ENCODE measurements around the gene ANKRD33B. TPM values are rescaled to one million over a fixed set of nuclear protein-coding genes. Genes with fewer than 3 reads are reported as not detected.
A peak's percentile ranks its signal among the peaks of the same experiment; 100 is the strongest.
"Not testable (repeated sequence)": the region's sequence is repeated elsewhere in the genome, so short reads cannot be mapped to it uniquely, and the experiment has no call there.

The ANKRD33B gene
- total RNA-seq, result 10.8 TPM

DNA sequence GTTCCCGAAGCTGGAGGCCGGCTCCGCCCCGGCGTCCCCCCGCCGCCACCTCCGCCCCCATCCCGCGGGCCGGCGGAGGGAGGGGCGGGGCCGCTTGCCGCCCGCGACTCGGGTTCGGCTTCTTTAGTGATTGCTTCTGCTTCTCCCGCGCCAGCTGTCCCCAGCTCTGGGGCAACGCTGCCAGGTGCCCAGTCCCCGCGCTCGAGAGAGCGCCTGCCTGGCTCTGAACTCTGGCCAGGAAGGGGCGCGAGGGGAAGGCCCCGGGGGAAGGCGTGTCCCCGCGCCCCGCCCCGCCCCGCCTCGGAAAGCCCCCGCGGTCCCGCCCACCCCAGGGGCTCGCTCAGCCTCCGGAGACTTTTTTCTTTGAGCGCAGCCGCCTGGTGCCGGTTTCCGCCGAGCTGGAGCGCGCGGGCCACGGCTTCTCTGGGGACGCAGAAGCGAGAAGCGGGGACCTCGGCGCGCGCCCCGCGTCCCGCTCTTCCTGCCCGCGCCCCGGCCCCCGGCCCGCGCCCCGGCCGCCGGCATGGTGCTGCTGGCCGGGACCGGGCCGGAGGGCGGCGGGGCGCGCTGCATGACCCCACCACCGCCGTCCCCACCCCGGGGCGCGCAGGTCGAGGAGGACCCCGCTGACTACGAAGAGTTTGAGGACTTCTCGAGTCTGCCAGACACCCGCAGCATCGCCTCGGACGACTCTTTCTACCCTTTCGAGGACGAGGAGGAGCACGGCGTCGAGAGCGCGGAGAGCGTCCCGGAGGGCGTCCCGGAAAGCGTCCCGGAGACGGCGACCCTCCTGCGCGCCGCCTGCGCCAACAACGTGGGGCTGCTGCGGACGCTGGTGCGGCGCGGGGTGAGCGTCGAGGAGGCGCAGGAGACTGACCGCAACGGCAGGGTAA is at the start of gene ANKRD33B:
ANKRD33B (plus strand) TSS at position 126 of the 893 bp plus-strand sequence; CDS start at position 524, 398 bp downstream.
- DNase-seq (ENCODE audit: low read depth in 2 of 3, low spot score in 2 of 3), result peak; percentile 53 to 87 (median 86)

DNA sequence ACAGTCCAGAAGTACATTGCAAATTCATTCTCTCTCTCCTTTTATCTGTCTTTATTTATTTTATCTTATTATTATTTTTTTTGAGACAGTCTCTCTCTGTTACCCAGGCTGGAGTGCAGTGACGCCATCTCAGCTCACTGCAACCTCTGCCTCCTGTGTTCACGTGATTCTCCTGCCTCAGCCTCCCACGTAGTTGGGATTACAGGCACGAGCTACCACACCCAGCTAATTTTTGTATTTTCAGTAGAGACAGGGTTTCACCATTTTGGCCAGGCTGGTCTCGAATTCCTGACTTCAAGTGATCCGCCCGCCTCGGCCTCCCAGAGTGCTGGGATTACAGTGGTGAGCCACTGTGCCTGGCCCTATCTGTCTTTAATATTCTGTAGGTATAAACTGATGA is 49.3 kb upstream of the ANKRD33B start:
- DNase-seq (ENCODE audit: low read depth in 2 of 3, low spot score in 2 of 3), result not testable (repeated sequence)

DNA sequence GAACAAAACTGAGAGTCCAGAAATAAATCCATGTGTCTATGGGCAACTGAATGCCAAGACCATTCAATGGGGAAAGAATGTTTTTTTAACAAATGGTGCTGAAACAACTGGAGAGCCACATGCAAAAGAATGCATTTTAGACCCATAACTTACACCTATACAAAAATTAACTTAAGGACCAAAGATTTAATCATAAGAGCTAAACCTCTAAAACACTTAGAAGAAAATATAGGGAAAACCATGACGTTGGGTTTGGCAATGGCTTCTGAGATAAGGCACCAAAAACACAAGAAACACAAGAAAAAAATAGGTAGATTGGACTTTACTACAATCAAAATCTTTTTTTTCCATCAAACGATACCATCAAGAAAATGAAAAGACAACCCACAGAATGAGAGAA is 48.4 kb upstream of the ANKRD33B start:
- DNase-seq (ENCODE audit: low read depth in 2 of 3, low spot score in 2 of 3), result no peak

DNA sequence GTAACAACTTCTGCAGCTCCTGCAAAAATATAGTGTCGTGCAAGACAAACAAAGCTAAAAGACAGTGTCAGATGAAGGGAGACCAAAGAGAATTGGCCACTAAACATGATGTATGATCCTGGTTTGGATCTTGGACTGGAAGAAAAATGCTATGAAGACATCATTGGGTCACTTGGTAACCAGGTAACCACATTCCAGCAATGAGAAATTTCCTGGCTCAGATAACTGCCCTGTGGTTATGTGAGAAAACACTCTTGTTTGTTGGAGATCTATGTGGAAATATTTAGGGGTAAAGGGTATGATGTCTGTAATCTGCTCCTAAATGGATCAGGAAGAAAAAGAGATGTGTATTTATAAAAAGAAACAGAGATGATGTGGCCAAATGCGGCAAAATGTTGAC is 45.5 kb upstream of the ANKRD33B start:
- DNase-seq (ENCODE audit: low read depth in 2 of 3, low spot score in 2 of 3), result no peak

DNA sequence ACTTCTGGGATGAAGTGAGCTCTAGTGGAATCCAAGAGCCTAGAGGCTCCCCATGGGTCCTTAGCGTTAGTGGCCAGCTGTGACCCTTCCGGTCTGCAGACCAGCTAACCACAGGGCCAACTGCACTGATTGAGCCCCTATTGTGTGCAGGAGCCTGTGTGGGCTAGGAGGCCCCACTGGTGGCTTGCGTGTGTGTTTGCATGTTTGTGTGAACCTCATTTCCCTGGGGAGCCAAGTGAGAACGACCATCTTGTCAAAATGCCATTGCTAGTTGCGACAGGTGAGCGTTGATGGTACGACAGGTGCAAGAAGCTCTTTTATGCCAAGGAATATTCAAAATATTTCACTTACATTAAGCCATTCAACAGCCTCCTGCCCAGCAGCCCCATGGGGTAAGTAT is 44.1 kb upstream of the ANKRD33B start:
- no peak for DNase-seq (ENCODE audit: low read depth in 2 of 3, low spot score in 2 of 3)

DNA sequence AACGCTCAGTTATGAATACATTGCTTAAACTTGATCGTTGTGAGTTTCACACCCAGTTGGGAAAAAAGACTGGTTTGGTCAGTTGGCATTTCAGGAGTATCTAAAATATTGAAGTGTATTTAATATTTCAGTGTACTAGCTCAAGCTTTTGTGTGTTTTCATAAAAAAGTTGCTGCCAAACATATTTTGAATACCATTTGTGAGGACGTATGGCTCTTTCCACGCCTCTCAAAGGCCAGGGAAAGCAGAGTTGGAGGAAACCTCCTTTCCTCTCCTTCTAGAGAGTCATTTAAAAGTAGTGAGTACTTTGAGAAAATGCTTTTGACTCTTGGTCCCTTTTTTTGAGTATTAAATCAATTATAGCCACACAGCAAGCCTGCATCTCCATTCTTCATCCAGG is 43.2 kb upstream of the ANKRD33B start:
- no peak for DNase-seq (ENCODE audit: low read depth in 2 of 3, low spot score in 2 of 3)

DNA sequence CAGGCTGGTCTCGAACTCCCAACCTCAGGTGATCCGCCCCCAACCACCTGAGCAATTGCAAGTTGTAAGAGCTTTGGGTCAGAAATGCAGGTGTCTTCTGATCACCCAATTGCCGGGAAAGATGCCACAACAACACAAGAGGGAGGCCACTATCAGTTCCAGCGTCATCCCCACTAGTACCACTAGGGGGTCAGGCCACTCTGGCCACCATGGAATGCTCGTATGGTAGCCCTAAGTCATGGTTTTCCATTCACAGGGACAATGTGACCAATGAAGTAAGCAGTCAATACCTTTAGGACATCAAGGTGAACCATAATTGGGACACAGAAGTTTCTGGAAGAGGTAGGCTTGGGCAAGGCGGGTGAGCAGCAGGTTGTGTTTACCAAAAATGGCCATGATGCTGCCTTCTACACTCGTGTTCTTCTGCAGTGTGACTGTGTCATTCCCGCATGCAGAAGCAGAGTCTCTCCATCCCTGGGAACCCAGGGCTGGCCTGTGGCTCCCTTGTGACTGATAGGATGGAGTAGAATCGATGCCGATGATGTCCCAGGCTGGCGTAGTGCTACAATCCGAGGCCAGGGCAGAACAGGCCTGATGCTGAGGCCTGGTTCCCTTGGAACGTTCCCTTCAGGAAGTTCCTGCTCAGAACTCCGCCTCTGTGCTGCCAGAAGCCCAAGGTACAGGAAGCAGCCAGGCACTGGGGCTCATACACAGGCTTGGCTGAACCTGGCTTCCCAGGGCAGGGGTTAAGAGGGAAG is 42.2 kb upstream of the ANKRD33B start:
- no peak for DNase-seq (ENCODE audit: low read depth in 2 of 3, low spot score in 2 of 3)

DNA sequence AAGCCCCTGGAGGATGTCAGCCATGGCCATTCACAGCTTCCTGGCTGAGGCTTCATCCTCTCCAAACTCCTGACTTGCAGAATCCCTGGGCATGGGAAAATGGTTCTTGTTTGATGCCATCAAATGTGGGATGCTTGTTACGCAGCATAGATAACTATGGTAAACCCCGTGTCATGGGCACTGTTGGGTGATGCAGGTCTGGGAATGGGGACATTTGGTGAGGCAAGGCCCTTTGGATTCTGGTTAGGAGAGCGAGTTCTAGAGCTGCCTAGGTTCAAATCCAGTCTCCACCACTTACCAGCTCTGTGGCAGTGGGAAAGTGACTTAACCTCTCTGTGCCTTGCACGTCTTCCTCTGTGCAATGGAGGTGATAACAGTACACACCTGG is 41.7 kb upstream of the ANKRD33B start:
- no peak for DNase-seq (ENCODE audit: low read depth in 2 of 3, low spot score in 2 of 3)

DNA sequence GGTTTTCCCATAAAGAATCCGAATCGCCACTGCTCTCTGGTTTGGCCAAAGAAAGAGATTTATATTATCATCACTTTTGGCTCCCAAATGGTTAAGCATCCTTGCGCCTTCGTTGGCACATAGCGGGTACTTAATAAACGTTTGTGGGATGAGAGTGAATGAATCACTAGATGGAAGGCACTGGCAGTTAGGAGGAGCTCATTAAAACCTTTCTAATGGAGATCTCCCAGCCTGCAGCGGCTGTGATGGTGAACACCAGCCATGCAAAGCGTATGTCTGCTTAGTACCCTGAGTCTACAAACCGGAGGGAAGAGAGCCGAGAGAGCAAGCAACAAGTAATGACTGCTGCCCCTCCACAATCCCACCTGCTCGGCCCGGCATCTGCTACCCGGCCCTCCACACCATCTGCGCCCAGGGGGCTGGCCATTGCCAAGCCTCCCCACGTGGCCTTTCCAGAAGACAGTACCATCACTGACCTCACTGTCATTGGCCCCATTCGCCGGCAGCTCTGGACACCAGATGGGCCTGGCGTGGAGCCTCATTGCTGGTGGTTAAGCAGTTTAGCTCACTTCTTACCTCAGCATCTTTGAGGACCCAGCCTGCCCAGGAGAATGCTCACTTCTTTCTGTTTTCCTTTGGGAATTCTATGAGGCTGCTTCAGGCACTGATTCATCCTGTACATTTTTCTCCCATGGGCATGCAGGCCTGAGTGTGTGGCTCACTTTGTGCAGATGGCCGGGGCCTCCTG is 39.3 kb upstream of the ANKRD33B start:
- no peak for DNase-seq (ENCODE audit: low read depth in 2 of 3, low spot score in 2 of 3)

DNA sequence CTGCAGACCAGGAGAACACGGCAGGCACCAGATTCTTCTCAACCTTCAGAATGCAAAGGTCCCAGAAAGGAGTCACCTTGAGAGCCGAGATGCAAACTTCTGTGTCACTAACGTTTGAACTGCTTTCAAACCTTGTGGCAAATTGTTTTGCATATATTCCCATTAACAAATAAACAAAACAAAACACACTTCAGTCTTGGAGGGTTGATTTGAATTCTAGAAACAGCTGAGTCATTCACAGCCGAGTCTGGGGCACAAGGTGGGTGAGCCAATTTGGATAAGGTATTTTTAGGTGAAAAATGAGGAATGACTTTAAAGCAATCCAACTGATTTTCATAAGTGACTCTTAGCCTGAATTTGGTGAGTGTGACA is 38.8 kb upstream of the ANKRD33B start:
- DNase-seq (ENCODE audit: low read depth in 2 of 3, low spot score in 2 of 3), result no peak

DNA sequence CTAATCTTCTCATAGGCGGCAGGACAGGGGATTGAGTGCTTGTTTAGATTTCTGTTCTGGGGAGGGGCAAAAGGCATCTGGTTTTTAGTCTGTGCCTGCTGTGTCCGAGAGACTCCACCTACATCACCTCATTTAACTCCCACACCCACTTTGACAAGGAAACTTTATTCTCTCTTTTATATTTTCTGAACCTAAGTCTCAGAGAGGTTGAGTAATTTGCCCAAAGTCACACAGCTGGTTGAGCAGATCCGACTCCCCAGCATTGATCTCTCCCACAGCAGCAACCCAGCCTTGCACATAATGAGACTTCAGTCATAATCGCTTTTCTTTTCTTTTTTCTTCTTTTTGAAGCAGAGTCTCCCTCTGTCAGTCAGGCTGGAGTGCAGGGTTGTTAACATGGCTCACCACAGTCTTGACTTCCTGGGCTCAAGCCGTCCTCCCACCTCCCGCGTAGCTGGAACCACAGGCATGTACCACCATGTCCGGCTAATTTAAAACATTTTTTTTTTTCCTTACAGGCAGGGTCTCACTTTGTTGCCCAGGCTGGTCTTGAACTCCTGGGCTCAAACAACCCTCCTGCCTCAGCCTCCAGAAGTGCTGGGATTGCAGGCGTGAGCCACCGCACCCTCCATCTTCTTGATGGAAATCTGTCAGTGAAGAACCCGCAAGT is 36.5 kb upstream of the ANKRD33B start:
- DNase-seq (ENCODE audit: low read depth in 2 of 3, low spot score in 2 of 3), result no peak

DNA sequence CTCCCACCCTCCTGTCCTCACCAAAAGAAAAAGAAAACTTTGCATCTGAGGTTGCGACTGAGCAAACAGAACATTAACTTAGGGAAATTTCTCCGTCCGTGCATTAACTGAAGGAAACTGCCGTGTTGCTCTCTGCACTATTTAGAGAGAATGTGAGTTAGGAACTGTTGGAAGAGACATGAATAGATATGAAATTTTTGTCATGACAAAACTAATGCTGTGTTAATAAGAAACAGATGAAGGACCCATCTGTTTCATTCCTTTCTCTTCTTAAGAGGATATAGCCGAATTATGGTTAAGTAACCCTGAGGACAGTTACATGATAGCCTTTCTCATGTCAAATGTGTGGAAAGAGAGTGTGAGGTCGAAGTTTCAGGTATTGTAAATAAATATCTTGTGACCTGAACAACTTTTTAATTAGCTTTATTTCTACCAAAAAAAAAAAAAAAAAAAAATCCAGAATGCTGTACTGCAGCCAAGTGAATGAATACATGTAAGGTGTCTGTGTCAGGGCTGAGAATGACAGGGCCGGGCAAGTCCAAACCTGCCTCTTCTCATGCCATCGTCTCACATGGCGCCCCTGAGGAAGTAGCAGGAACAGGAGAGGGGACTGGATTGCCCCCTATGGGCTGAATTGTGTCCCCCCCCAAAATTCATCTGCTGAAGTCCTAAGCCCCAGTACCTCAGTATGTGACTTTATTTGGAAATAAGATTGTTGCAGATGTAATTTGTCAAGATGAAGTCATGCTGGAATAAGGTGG is 35.6 kb upstream of the ANKRD33B start:
- DNase-seq (ENCODE audit: low read depth in 2 of 3, low spot score in 2 of 3), result no peak

DNA sequence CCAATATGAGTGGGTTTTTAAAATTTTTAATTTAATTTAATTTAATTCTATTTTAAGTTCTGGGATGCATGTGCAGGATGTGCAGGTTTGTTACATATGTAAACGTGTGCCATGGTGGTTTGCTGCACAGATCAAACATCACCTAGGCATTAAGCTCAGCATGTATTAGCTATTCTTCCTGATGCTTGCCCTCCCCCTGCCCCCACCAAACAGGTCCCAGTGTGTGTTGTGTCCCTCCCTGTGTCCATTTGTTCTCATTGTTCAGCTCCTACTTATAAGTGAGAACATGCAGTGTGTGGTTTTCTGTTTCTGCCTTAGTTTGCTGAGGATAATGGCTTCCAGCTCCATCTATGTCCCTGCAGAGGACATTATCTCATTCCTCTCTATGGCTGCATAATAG is 35.0 kb upstream of the ANKRD33B start:
- DNase-seq (ENCODE audit: low read depth in 2 of 3, low spot score in 2 of 3), result no peak

DNA sequence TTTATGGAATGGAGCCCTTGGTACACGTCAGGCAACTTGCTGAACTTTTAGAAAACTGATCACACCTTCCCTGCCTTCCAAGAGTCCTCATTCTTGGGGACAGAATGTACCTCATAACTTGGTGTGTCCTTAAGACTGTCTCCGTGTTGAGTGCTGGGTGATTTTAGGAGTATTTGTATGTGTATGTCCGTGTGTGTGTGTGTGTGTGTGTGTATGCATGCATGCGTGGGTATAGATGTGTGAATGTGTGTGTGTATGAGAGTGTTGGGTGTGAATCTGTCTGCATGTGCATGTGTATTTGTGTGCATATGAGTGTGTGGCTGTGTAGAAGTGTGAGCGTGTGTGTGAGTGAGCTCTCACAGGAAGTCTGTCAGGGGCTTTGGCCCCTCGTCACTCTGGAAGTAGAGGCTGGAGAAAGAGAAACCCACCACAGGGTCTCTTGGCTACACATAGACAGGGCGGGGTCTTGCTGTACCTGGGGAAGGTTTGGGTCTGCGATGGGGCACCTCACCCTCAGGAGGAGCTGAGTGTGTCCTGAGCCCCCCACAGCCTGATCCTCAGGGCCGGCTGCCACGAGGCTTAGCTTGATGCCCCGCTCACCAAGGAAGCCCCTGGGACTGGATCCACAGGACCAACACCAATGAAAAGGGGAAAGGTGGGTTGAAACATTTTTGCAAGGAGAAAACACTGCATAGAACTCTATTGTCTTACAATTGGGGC is 33.1 kb upstream of the ANKRD33B start:
- no peak for DNase-seq (ENCODE audit: low read depth in 2 of 3, low spot score in 2 of 3)

DNA sequence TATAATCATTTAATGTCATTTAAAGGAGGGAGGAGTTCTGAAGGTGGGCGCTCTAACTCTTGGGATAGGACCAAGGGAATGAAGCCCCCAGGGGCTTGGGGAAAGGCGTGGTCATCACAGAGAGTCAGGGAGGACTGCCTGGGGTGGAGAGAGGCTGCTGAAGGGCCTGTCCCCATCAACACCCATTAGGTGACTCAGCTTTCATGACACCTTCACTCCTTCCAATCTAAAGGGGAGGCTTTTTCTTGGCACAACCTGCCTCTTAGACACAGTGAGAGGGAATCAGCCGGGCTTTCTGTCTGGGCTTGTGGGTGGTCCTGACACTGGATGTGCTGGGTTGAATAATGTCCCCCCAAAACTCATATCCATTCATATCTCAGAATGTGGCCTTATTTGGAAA is 31.4 kb upstream of the ANKRD33B start:
- DNase-seq (ENCODE audit: low read depth in 2 of 3, low spot score in 2 of 3), result no peak

DNA sequence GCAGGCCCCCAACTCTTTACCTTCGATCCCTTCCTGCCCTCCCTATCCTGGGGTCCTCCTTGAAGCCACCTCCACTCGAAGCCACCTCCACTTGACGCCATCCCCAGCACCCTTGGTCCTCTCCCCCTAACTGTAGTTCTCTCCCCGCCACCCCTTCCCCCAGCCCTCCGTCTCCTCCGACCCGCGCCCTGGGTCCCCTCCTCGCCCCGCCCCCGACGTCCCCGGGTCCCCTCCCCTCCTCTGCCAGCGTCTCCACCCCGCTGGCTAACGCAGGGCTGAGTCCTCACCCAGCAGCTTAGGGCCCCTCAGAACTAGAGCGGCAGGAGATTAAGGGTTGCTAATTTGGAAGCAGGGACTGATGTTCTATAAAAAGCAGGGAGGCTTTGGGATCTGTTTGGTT is 30.6 kb upstream of the ANKRD33B start:
- DNase-seq (ENCODE audit: low read depth in 2 of 3, low spot score in 2 of 3), result peak in 2 of 3 donors; percentile 54 to 76

DNA sequence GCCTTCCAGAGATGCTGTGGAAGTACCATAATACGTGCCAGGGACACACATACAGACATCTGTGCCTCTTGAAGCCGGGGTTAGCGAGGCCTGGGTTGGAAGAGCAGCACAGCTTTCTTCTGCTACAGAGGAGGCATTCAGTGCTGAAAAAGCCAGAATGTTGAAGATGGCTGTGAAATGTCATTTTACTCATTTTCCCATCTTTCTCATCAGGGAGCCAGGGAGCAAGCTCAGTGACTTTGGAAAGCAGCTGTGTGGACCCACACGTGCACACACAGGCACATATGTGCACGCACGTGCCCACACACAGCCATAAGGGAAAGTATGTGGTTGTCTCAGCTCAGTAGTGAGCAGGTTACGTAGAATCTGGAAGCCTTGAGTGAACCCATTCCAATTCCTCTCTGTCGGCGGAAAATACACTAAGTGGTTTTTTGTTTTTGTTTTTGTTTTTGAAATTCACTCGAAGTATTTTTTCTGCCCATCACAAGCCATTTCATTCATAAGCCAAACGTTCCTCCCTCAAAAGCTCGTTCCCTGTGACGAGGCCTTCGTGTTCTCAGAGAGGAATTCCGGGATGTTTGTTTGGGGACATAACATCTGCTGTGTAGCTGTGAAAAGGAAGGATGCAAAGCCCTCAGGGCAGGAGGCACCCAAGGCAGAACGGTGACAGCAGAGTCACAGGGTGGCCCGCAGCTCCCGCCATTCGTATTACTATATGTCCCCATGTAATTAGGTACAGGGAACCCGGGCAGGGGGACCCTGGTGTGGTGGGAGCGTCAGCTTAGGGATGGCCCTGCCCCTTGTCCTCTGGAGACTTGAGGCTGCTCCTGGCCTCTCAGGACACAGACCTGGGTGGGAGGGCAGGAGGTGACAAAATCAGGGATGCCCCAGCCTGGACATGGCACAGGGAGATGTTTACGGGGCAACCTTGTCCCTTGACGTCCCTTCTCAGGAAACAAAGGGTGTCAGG is 29.0 kb upstream of the ANKRD33B start:
- DNase-seq (ENCODE audit: low read depth in 2 of 3, low spot score in 2 of 3), result no peak

DNA sequence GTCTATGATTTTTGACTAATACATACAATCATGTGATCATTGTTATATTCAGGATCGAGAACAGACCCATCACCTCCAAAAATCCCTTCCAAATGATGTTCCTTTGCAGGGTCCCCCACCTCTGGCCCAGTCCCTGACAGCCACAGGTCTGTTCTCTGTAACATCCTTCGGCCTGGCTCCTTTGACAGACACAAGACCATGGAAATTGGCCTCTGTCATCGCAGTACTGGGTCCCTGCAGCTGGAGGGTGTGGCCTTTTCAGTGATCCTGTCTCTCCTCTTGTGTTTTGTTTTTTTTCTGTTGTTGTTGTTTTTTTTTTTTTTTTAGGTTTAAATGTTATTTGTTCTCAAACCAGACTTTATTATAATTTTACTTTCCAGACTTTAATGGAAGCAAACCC is 27.4 kb upstream of the ANKRD33B start:
- DNase-seq (ENCODE audit: low read depth in 2 of 3, low spot score in 2 of 3), result no peak

Measured in hematopoietic multipotent progenitor cell (in vitro differentiated cells).